HCT116 (cell line): ENCODE results near the gene FNDC7. TPM values are rescaled to one million over a fixed set of nuclear protein-coding genes. Genes with fewer than 3 reads are reported as not detected.

Experiments
- ATAC-seq: fragments of 200-7000 bp; cut with Tn5 transposase; 2 replicates; pipeline ENCODE4 v1.9.1; 2020; ENCODE audit warnings: mild to moderate bottlenecking, moderate library complexity
- BruUV-seq: library from RNA; stranded (reverse); fragments of 400-500 nt; replicated peaks from 2 replicates; lab custom pipeline; 2021; lab: Mats Ljungman, UMichigan
- CTCF ChIA-PET: fragments of 300-600 bp; sonication (Branson Sonifier 250); formaldehyde crosslinking; loops from one replicate; lab custom pipeline; 2021; ENCODE audit warnings: antibody characterized with exemption; lab: Charles Lee
- POLR2A ChIA-PET: fragments of 300-600, 350-600 bp; sonication (Branson Sonifier 250); formaldehyde crosslinking; loops from one replicate; lab custom pipeline; 2021; ENCODE audit warnings: antibody characterized with exemption; lab: Charles Lee
- RAD21 ChIA-PET, 2 experiments: fragments of 300-600 bp; sonication (Branson Sonifier 250); formaldehyde crosslinking; loops; one replicate each; lab custom pipeline; 2023; ENCODE audit warnings: low total read pairs in 2 of 2; ENCODE audit not compliant: uncharacterized antibody in 2 of 2, unreplicated experiment in 2 of 2, low non-redundant PET in 1 of 2; lab: Charles Lee
- DNase-seq: peaks from one replicate; pipeline ENCODE4 v3.0.0-alpha.2; 2010; ENCODE audit warnings: low read depth, low spot score
- H2AFZ ChIP-seq: fragments of 200-600 bp; shearing (Covaris generic), sonication (generic); 2 replicates; pipeline ENCODE4 v1.6.1; 2017; ENCODE audit warnings: low read depth, mixed run types, mixed read lengths, antibody characterized with exemption, low read length; ENCODE audit not compliant: poor library complexity, severe bottlenecking
- H3K27ac ChIP-seq: 2 replicates; pipeline ENCODE4 v1.5.1; 2012; ENCODE audit warnings: low read depth, low read length
- H3K27me3 ChIP-seq: fragments of 200-600 bp; sonication (generic); 2 replicates; pipeline ENCODE4 v1.6.1; 2016; ENCODE audit warnings: mixed run types, low read length, mixed read lengths; ENCODE audit not compliant: insufficient read depth
- H3K36me3 ChIP-seq, 2 experiments: fragments of 200-500 bp in 1 of 2; fragments of 200-600 bp in 1 of 2; sonication (Bioruptor generic) in 1 of 2; sonication (generic) in 1 of 2; 2 replicates each; pipeline versions ENCODE4 v1.5.1 to v1.6.1; 2014 to 2016; ENCODE audit warnings: low read length in 2 of 2, inconsistent platforms in 1 of 2, mixed read lengths in 1 of 2, mixed run types in 1 of 2; ENCODE audit not compliant: insufficient read depth in 2 of 2, control insufficient read depth in 1 of 2
- H3K4me1 ChIP-seq, 2 experiments: fragments of 200-600 bp in 1 of 2; sonication (generic) in 1 of 2; 2 replicates each; pipeline versions ENCODE4 v1.5.1 to v1.6.1; 2012 to 2017; ENCODE audit warnings: low read length in 2 of 2, inconsistent platforms in 1 of 2, mild to moderate bottlenecking in 1 of 2, mixed read lengths in 1 of 2, mixed run types in 1 of 2, moderate library complexity in 1 of 2; ENCODE audit not compliant: insufficient read depth in 2 of 2, control insufficient read depth in 1 of 2
- H3K4me2 ChIP-seq: fragments of 200-600 bp; sonication (generic); 2 replicates; pipeline ENCODE4 v1.6.1; 2017; ENCODE audit warnings: mixed run types, low read length, mixed read lengths
- H3K4me3 ChIP-seq, 2 experiments: fragments of 200-600 bp in 1 of 2; sonication (generic) in 1 of 2; replicated peaks in 1 of 2; 2 replicates each; pipeline ENCODE4 v1.5.1; 2011 to 2016; ENCODE audit warnings: low read length in 2 of 2, control low read depth in 1 of 2, low read depth in 1 of 2, mild to moderate bottlenecking in 1 of 2, mixed read lengths in 1 of 2, mixed run types in 1 of 2
- H3K79me2 ChIP-seq: fragments of 200-600 bp; sonication (generic); 2 replicates; pipeline ENCODE4 v1.6.1; 2017; ENCODE audit warnings: mild to moderate bottlenecking, mixed run types, low read length, moderate library complexity, mixed read lengths; ENCODE audit not compliant: insufficient read depth
- H3K9ac ChIP-seq: fragments of 200-600 bp; sonication (generic); 2 replicates; pipeline ENCODE4 v1.6.1; 2016; ENCODE audit warnings: low read length, mixed read lengths
- H3K9me2 ChIP-seq: fragments of 200-600 bp; sonication (generic), shearing (Covaris generic); 2 replicates; pipeline ENCODE4 v1.6.1; 2017; ENCODE audit warnings: mixed run types, mild to moderate bottlenecking, moderate library complexity; ENCODE audit not compliant: insufficient read depth
- H3K9me3 ChIP-seq, 2 experiments: fragments of 200-500 bp in 1 of 2; fragments of 200-600 bp in 1 of 2; sonication (Bioruptor generic) in 1 of 2; sonication (generic) in 1 of 2; 2 replicates each; pipeline ENCODE4 v1.6.1; 2014 to 2017; ENCODE audit warnings: low read length in 2 of 2, mixed read lengths in 2 of 2, inconsistent platforms in 1 of 2, low read depth in 1 of 2, mild to moderate bottlenecking in 1 of 2, mixed run types in 1 of 2, moderate library complexity in 1 of 2; ENCODE audit not compliant: control insufficient read depth in 1 of 2, insufficient read depth in 1 of 2
- H4K20me1 ChIP-seq: fragments of 200-600 bp; sonication (generic), shearing (Covaris generic); 2 replicates; pipeline ENCODE4 v1.6.1; 2017; ENCODE audit warnings: mixed run types, mild to moderate bottlenecking, moderate library complexity; ENCODE audit not compliant: insufficient read depth
- CBX3 ChIP-seq: IDR thresholded peaks from 2 replicates; pipeline ENCODE4 v1.6.1; 2012; ENCODE audit warnings: low read depth
- EGR1 ChIP-seq: IDR thresholded peaks from 2 replicates; pipeline ENCODE4 v1.6.1; 2012; ENCODE audit warnings: low read depth
- ELF1 ChIP-seq: IDR thresholded peaks from 2 replicates; pipeline ENCODE4 v1.6.1; 2012; ENCODE audit warnings: low read depth, borderline replicate concordance
- EZH2 ChIP-seq: fragments of 200-600 bp; sonication (generic); IDR thresholded peaks from 2 replicates; pipeline ENCODE4 v1.6.1; 2017; ENCODE audit warnings: antibody characterized with exemption, mixed run types
- JUND ChIP-seq: IDR thresholded peaks from 2 replicates; pipeline ENCODE4 v1.6.1; 2012
- POLR2A ChIP-seq: IDR thresholded peaks from 2 replicates; pipeline ENCODE4 v1.7.0; 2011; ENCODE audit warnings: borderline replicate concordance; ENCODE audit not compliant: insufficient read depth, insufficient read length; ENCODE audit errors: extremely low read depth
- POLR2AphosphoS5 ChIP-seq: IDR thresholded peaks from 2 replicates; pipeline ENCODE4 v1.6.1; 2011; ENCODE audit warnings: mild to moderate bottlenecking, low read depth, low read length, moderate library complexity
- RAD21 ChIP-seq: IDR thresholded peaks from 2 replicates; pipeline ENCODE4 v1.6.1; 2012; ENCODE audit warnings: low read depth, mild to moderate bottlenecking
- REST ChIP-seq: IDR thresholded peaks from 2 replicates; pipeline ENCODE4 v1.6.1; 2012; ENCODE audit warnings: low read depth
- SIN3A ChIP-seq: IDR thresholded peaks from 2 replicates; pipeline ENCODE4 v1.6.1; 2012; ENCODE audit warnings: low read depth
- SP1 ChIP-seq: IDR thresholded peaks from 2 replicates; pipeline ENCODE4 v1.6.1; 2012; ENCODE audit warnings: low read depth
- YY1 ChIP-seq: IDR thresholded peaks from 2 replicates; pipeline ENCODE4 v1.6.1; 2011; ENCODE audit warnings: low read length, low read depth, moderate library complexity, mild to moderate bottlenecking; ENCODE audit not compliant: insufficient replicate concordance; ENCODE audit errors: extremely low read depth
- ZBTB33 ChIP-seq: IDR thresholded peaks from 2 replicates; pipeline ENCODE4 v1.6.1; 2011; ENCODE audit warnings: mild to moderate bottlenecking, low read length, moderate library complexity; ENCODE audit not compliant: insufficient replicate concordance; ENCODE audit errors: extremely low read depth
- ZFX ChIP-seq: fragments of 450-650 bp; IDR thresholded peaks from 2 replicates; pipeline ENCODE4 v1.6.1; 2017
- intact Hi-C: fragments of 100-400 bp; cut with micrococcal nuclease; formaldehyde crosslinking; loops from 2 replicates; pipeline ENCODE4 v1.10.0; 2022
- total RNA-seq: library from RNA; stranded (reverse); gene quantifications from one replicate; pipeline ENCODE4 v1.2.1, GENCODE V29; 2021; ENCODE audit not compliant: unreplicated experiment
- TF ChIP-seq, protein P1 (sequence below), 3 experiments: fragments of 200-600 bp in 1 of 3; sonication (generic) in 1 of 3; IDR thresholded peaks in 2 of 3; conservative IDR thresholded peaks in 1 of 3; 2 replicates each; pipeline ENCODE4 v1.5.1; 2012 to 2017; ENCODE audit warnings: low read depth in 2 of 3, low read length in 2 of 3, antibody characterized with exemption in 1 of 3, borderline replicate concordance in 1 of 3, control low read depth in 1 of 3, mild to moderate bottlenecking in 1 of 3, mixed read lengths in 1 of 3, mixed run types in 1 of 3, moderate library complexity in 1 of 3; ENCODE audit not compliant: insufficient read depth in 1 of 3

The FNDC7 gene
- total RNA-seq, 1 experiment from 2014 or later = 0.10 TPM

DNA sequence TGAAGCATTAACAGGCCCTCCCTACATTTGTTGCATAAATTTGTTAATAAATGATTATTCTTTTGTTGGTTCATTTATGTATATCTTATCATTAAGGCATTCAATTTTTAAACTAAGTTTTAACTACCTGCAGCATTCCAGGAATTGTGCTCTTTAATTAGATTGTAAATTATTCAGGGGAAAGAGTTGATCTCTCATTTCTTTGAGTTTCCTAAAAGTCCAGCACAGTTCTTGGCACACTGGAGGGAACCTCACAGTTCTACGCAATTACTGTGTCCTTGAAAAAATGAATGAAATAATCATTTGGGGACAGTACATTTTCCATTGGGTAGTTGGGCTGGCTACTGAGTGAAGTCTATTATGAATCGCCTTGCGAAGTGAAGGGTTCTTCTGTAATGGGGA lies 33.3 kb downstream of the FNDC7 start:
- ChIA-PET CTCF (no interaction called here), POLR2A (no interaction called here), RAD21 (no interaction called here)
- no peak overlapping the region for H3K27ac ChIP-seq
- ATAC-seq = peak; percentile 0
- H3K4me1 ChIP-seq = peaks cover 3 to 12% of the 10 kb centered on the region in 2 experiments; a peak in 3 of 4 replicates
- H3K79me2 ChIP-seq = peaks cover 15% of the 10 kb centered on the region
- no peaks in the 10 kb centered on the region for H3K9me3 ChIP-seq
- peak overlapping the region in 1 of 2 experiments; percentile 18; a peak in 2 of 4 replicates for H3K4me3 ChIP-seq
- H3K36me3 ChIP-seq = no peaks in the 10 kb centered on the region
- no peaks in the 10 kb centered on the region for H3K27me3 ChIP-seq
- H2AFZ ChIP-seq = peak overlapping the region; percentile 91
- no peak for TF ChIP-seq REST
- no peak for TF ChIP-seq CBX3
- no peak for TF ChIP-seq ZBTB33
- no peak for TF ChIP-seq EZH2
- no peak for TF ChIP-seq RAD21
- no peak for TF ChIP-seq SP1
- no peak for TF ChIP-seq ZFX
- TF ChIP-seq JUND = no peak
- TF ChIP-seq POLR2A = no peak
- TF ChIP-seq YY1 = no peak
- TF ChIP-seq, protein P1, sequence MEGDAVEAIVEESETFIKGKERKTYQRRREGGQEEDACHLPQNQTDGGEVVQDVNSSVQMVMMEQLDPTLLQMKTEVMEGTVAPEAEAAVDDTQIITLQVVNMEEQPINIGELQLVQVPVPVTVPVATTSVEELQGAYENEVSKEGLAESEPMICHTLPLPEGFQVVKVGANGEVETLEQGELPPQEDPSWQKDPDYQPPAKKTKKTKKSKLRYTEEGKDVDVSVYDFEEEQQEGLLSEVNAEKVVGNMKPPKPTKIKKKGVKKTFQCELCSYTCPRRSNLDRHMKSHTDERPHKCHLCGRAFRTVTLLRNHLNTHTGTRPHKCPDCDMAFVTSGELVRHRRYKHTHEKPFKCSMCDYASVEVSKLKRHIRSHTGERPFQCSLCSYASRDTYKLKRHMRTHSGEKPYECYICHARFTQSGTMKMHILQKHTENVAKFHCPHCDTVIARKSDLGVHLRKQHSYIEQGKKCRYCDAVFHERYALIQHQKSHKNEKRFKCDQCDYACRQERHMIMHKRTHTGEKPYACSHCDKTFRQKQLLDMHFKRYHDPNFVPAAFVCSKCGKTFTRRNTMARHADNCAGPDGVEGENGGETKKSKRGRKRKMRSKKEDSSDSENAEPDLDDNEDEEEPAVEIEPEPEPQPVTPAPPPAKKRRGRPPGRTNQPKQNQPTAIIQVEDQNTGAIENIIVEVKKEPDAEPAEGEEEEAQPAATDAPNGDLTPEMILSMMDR (IDR thresholded peaks at IDR 0.05 in 2 of 3, conservative IDR thresholded peaks at IDR 0.05 in 1 of 3; ENCODE audit: borderline replicate concordance in 1 of 3, insufficient read depth in 1 of 3, low read depth in 2 of 3, low read length in 2 of 3) = no peak
- TF ChIP-seq EGR1 = no peak
- no peak for TF ChIP-seq SIN3A
- no peak; the same call in 1 of the 2 replicates for TF ChIP-seq ELF1
- TF ChIP-seq POLR2AphosphoS5 = no peak
- TF ChIP-seq, all 23 proteins: peak for 0
- no peak overlapping the region for H3K9ac ChIP-seq
- no peak for DNase-seq
- peak overlapping the region; percentile 77 for H3K4me2 ChIP-seq
- no peaks in the 10 kb centered on the region for H4K20me1 ChIP-seq
- H3K9me2 ChIP-seq = no peaks in the 10 kb centered on the region
- intact Hi-C loops = loop anchor here (1.0 to 5.0 kb wide), 2 partner anchors 54 to 152 kb away; partner anchors contain the start of gene PRPF38B
- BruUV-seq = TSS peak; percentile 87
